Activated T-helper 2 cell treated with anti-CD3 and anti-CD28 coated beads, Interferon-gamma antibody, Interleukin-2, Interleukin-4, amounts not matched to agents 10 μg/mL and 5 μg/mL and 100 μg/mL, durations not matched to agents 14 hours and 24 hours and 36 hours (primary cell): ENCODE measurements around the gene CYRIA. TPM values are rescaled to one million over a fixed set of nuclear protein-coding genes. Genes with fewer than 3 reads are reported as not detected.

Experiments used
- DNase-seq: peaks from one replicate; pipeline ENCODE4 v3.0.0; 2021; ENCODE audit warnings: low spot score
- H3K27ac Mint-ChIP-seq: one replicate; pipeline ENCODE4 v1.8.0; 2021; ENCODE audit warnings: mixed read lengths
- H3K27me3 Mint-ChIP-seq: one replicate; pipeline ENCODE4 v1.8.0; 2021; ENCODE audit warnings: low read depth, mixed read lengths
- H3K36me3 Mint-ChIP-seq: one replicate; pipeline ENCODE4 v1.8.0; 2021; ENCODE audit warnings: low read depth, mixed read lengths
- H3K4me1 Mint-ChIP-seq: one replicate; pipeline ENCODE4 v1.8.0; 2021; ENCODE audit warnings: low read depth, mixed read lengths
- H3K4me3 Mint-ChIP-seq: one replicate; pipeline ENCODE4 v1.8.0; 2021; ENCODE audit warnings: low read depth, mild to moderate bottlenecking, moderate library complexity, mixed read lengths
- H3K9me3 Mint-ChIP-seq: one replicate; pipeline ENCODE4 v1.8.0; 2021; ENCODE audit warnings: mixed read lengths
- intact Hi-C: fragments of 100-400 bp; cut with micrococcal nuclease; formaldehyde crosslinking; loops from one replicate; pipeline ENCODE4 v1.15.1; 2023
- total RNA-seq: library from RNA; stranded (reverse); gene quantifications from 2 replicates; pipeline ENCODE4 v1.2.3, GENCODE V29; 2022

The CYRIA gene
- total RNA-seq, 1 donor from 2014 or later: 1.8 TPM

GRCh38 chr2:16643099-16643498 is 22.5 kb downstream of the CYRIA start:
- Mint-ChIP-seq H3K27me3 (no peaks in the 10 kb centered on the region), H3K4me1 (peaks cover 9% of the 10 kb centered on the region), H3K36me3 (peaks cover 4% of the 10 kb centered on the region), H3K9me3 (peaks cover 5% of the 10 kb centered on the region), H3K4me3 (no peak overlapping the region), H3K27ac (no peak overlapping the region)
- DNase-seq: no peak
- intact Hi-C loops: no loop called here

DNA sequence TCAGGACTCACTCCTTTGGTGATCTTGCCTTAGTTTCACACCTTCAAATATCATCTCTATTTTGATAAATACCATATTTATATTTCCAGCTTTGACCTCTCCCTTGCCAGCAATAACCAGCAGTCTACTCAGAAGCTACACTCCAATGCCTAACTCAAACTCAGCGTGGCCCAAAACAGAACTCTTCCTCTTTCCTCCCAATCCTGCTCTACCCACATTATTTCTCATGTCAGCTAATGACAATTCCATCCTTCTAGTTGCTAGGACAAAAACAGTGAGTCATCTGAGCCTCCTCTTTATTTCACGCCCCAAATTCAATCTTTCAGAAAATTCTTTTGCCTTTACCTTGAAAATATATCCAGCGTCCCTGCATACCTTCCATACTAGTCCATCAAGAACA is 23.5 kb downstream of the CYRIA start:
- DNase-seq: no peak
- Mint-ChIP-seq H3K4me1 (peaks cover 11% of the 10 kb centered on the region), H3K9me3 (peaks cover 9% of the 10 kb centered on the region), H3K36me3 (peaks cover 4% of the 10 kb centered on the region), H3K27me3 (no peaks in the 10 kb centered on the region), H3K4me3 (no peak overlapping the region), H3K27ac (no peak overlapping the region)
- intact Hi-C loops: no loop called here

DNA sequence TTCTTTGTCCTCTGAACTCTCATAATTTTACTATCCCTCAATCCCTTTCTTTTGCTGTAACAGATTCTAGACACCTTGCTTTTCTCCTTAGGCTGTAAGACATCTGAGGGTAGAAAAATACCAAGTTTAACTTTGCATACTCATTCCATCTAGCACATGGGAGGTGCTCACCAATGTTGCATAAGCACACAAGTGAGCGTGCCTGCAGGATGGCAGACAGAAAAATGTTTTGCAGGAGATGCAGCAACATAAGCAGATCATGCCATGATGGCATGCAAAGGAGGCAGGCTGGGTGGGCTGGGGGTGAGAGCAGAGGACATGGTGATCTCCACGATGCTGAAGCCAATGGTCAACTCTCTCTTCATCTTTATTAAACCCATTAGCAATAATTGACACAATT is 24.1 kb downstream of the CYRIA start:
- Mint-ChIP-seq H3K9me3 (peaks cover 9% of the 10 kb centered on the region), H3K27ac (no peak overlapping the region), H3K4me3 (no peak overlapping the region), H3K36me3 (peaks cover 4% of the 10 kb centered on the region), H3K4me1 (peaks cover 11% of the 10 kb centered on the region), H3K27me3 (no peaks in the 10 kb centered on the region)
- intact Hi-C loops: no loop called here
- no peak for DNase-seq

GRCh38 chr2:16640867-16641266 is 24.8 kb downstream of the CYRIA start:
- H3K27me3 Mint-ChIP-seq: no peaks in the 10 kb centered on the region
- peaks cover 4% of the 10 kb centered on the region for H3K36me3 Mint-ChIP-seq
- H3K27ac Mint-ChIP-seq: no peak overlapping the region
- H3K4me3 Mint-ChIP-seq: no peak overlapping the region
- H3K4me1 Mint-ChIP-seq: peaks cover 14% of the 10 kb centered on the region
- DNase-seq: no peak
- H3K9me3 Mint-ChIP-seq: peaks cover 9% of the 10 kb centered on the region
- intact Hi-C loops: no loop called here

DNA sequence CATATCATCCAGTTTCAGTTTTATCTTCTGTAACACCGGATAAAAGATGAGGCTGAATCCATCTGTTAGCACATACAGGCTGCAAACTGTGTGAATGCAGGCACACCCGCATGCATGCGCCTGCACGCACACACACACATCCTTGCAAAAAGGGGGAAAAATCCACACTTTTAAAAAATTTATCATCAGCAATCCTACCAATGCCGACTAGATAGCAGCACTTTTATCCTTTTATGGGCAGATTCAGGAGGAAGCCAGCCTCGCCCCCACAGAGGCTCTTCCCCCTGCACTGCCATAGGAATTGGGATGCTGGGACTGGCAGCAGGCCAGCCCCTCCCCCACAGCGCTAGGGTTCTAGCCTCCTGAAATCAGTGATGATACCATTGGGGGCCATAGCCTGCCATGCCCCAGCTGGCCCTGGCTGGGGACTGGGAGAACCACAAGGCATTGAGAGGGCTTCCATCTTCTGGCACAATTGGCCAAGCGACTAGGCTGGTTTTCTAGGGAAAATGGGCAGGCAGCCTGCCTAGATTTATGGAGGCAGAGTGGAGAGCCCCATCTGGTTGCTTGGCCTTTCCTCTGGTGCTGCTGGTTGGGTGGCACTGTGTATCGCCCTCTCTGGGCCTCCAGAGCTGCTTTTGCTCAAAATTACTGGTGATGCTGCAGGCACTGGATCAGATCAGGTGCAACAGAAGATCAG is 25.5 kb downstream of the CYRIA start:
- intact Hi-C loops: no loop called here
- Mint-ChIP-seq H3K4me1 (peaks cover 18% of the 10 kb centered on the region), H3K9me3 (peaks cover 9% of the 10 kb centered on the region), H3K27ac (no peak overlapping the region), H3K27me3 (peaks cover 5% of the 10 kb centered on the region), H3K4me3 (no peak overlapping the region), H3K36me3 (peaks cover 4% of the 10 kb centered on the region)
- DNase-seq: no peak

GRCh38 chr2:16639431-16639830 is 26.2 kb downstream of the CYRIA start:
- H3K36me3 Mint-ChIP-seq: peaks cover 4% of the 10 kb centered on the region
- H3K9me3 Mint-ChIP-seq: peaks cover 9% of the 10 kb centered on the region
- peaks cover 18% of the 10 kb centered on the region for H3K4me1 Mint-ChIP-seq
- no peak for DNase-seq
- peaks cover 7% of the 10 kb centered on the region for H3K27me3 Mint-ChIP-seq
- H3K4me3 Mint-ChIP-seq: no peak overlapping the region
- no peak overlapping the region for H3K27ac Mint-ChIP-seq
- intact Hi-C loops: no loop called here

DNA sequence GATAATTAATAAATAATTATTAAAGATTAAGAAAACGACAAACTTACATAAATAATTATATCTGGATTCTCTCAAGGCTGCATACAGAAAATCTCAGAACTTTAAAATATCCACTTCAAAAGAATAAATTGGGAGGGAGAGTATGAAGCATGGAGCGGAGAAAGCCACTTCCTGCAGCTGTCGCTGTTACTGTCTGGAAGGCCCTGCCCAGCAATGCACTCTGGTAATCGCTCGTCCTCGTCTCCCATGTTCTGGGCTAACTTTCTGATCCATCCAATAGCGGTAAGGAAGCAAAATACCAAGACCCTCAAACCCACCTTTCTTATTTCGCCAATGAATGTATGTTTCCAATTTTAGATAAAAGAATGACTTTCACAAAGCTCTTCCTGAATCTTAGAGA is 26.7 kb downstream of the CYRIA start:
- Mint-ChIP-seq H3K4me1 (peaks cover 18% of the 10 kb centered on the region), H3K36me3 (peaks cover 4% of the 10 kb centered on the region), H3K9me3 (peaks cover 9% of the 10 kb centered on the region), H3K4me3 (no peak overlapping the region), H3K27me3 (peaks cover 7% of the 10 kb centered on the region), H3K27ac (no peak overlapping the region)
- intact Hi-C loops: no loop called here
- DNase-seq: no peak

DNA sequence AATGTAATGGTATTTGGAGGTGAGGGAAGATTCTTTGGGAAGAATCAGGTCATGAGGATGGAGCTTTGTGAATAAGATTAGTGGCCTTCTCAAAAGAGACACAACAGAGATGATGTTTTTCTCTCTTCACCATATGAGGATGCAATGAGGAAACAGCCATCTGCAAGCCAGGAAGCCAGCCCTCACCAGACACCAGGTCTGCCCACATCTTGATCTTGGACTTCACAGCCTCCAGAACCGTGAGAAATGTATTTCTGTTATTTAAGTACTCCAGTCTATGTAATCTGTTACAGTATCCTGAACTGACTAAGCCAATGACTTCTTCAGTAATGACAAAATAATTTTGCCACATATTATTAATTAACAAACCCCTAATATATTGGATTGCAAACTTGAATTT is 28.3 kb downstream of the CYRIA start:
- peaks cover 9% of the 10 kb centered on the region for H3K9me3 Mint-ChIP-seq
- intact Hi-C loops: no loop called here
- H3K27ac Mint-ChIP-seq: no peak overlapping the region
- no peak for DNase-seq
- H3K4me3 Mint-ChIP-seq: no peak overlapping the region
- H3K27me3 Mint-ChIP-seq: peaks cover 7% of the 10 kb centered on the region
- peaks cover 18% of the 10 kb centered on the region for H3K4me1 Mint-ChIP-seq
- peaks cover 4% of the 10 kb centered on the region for H3K36me3 Mint-ChIP-seq

DNA sequence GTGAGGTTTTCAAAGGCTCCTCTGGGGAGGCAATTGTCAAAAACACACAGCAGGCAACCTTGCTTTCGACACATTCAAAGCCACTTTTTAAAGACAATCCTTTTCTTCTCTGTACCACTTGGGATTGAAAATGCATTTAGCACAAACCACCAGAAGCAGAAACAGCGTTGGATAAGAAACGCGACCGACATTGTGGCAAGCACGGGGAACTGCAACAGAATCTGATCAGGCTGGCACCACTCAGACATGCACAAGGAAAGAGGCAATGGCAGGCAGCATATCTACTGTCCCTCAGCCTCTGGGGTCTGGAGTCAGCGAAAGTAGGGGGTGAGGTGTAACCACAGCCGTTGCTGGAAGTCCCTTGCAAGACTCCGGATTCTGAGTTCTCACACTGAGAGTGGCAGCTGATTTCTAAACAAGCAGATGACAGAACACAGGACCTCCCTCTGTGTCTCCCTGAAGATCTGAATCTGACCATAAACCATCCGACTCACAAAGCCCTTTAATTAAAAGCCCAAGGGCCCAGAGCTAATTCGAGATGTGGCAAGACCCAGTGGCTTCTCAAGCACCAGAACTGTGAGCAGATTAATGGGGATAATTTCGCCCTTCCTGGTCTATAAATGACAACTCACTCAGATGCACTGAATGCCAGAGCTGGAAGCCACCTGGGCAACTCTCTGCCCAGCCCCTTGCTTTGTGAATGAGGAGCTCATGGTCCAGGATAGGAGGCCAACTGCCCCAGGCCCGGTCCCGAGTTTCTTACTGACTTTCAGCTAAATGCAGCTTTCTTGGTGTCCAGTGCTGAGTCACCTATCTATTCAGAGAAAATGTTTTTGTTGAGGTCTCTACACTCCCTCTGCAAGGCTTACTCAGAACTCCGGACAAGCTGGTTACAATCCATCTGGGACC is 29.6 kb downstream of the CYRIA start:
- peaks cover 9% of the 10 kb centered on the region for H3K9me3 Mint-ChIP-seq
- H3K27me3 Mint-ChIP-seq: peaks cover 7% of the 10 kb centered on the region
- no peak for DNase-seq
- H3K4me1 Mint-ChIP-seq: peaks cover 18% of the 10 kb centered on the region
- H3K36me3 Mint-ChIP-seq: peaks cover 4% of the 10 kb centered on the region
- H3K4me3 Mint-ChIP-seq: no peak overlapping the region
- intact Hi-C loops: no loop called here
- H3K27ac Mint-ChIP-seq: no peak overlapping the region

DNA sequence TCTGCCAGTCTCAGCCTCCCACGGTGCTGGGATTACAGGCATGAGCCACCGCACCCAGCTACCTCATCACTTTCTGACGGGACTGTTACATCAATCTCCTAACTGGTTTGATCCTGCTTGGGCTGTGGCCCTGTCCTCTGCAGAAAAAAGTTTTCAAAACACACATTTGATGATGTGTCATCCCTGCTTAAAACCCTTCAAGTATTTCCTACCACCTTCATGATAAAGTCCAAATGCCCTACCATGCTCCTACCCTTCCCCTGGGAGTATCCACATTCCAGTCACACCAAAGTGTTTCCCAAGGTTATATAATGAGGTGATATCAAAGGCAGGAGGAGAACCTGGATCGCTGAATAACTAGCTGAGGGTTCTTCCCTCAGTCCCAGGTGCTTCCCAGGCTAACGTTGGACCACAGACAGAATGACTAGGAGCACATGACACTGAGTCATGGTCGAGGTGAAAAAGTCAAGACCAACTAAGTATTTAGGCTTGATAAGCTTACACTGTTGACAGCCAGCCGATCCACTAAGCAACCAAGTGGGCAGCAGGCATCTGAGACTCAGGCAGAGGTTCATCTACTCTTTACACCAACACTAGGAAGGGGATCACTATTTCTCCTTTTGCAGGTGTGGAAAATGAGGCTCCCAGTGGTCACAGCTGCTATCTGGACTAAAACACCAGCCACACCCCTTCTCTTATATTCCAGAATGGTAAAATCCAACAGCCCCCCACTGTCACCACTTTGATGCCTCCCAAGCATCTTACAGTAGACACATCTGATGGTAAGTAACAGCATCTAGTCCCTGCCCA is 31.8 kb downstream of the CYRIA start:
- Mint-ChIP-seq H3K4me1 (peaks cover 19% of the 10 kb centered on the region), H3K9me3 (peaks cover 9% of the 10 kb centered on the region), H3K27ac (no peak overlapping the region), H3K4me3 (no peak overlapping the region), H3K27me3 (peaks cover 7% of the 10 kb centered on the region), H3K36me3 (peaks cover 4% of the 10 kb centered on the region)
- DNase-seq: no peak
- intact Hi-C loops: no loop called here

DNA sequence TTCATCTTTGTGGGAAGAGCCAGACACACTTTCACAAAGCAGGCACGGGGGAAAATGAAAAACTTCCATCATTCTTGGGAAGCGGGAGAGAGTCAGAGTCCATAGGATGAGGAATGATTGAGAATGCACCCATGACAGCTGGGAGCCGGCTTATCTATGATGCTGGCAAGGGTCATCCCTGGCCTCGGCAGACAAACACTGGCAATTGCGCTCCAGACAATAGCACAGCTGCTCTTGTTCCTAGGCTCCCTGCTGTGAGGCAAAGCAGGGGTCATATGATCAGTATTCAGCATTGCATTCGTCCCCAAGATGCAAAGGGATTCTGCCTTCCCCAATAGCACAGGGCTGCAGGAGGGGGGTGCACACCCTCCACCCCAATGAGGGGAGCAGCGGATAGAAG is 33.0 kb downstream of the CYRIA start:
- H3K9me3 Mint-ChIP-seq: no peaks in the 10 kb centered on the region
- H3K27me3 Mint-ChIP-seq: peaks cover 7% of the 10 kb centered on the region
- H3K4me3 Mint-ChIP-seq: no peak overlapping the region
- H3K36me3 Mint-ChIP-seq: no peaks in the 10 kb centered on the region
- peaks cover 15% of the 10 kb centered on the region for H3K4me1 Mint-ChIP-seq
- no peak for DNase-seq
- intact Hi-C loops: no loop called here
- H3K27ac Mint-ChIP-seq: no peak overlapping the region

GRCh38 chr2:16630463-16630862 is 35.2 kb downstream of the CYRIA start:
- Mint-ChIP-seq H3K4me1 (peaks cover 15% of the 10 kb centered on the region), H3K27ac (no peak overlapping the region), H3K27me3 (peaks cover 5% of the 10 kb centered on the region), H3K36me3 (no peaks in the 10 kb centered on the region), H3K4me3 (no peak overlapping the region), H3K9me3 (no peaks in the 10 kb centered on the region)
- DNase-seq: no peak
- intact Hi-C loops: no loop called here
